OCI-LY7 (cell line): Measurements from ENCODE around the gene RHOT1. TPM values are rescaled to one million over a fixed set of nuclear protein-coding genes. Genes with fewer than 3 reads are reported as not detected.
"Not testable (repeated sequence)": the region's sequence is repeated elsewhere in the genome, so short reads cannot be mapped to it uniquely, and the experiment has no call there.

Experiments
- BruUV-seq: library from RNA; stranded (reverse); fragments of 400-500 nt; replicated peaks from 2 replicates; lab custom pipeline; 2021; lab: Mats Ljungman, UMichigan
- CTCF ChIA-PET: fragments of 300-600 bp; sonication (Branson Sonifier 250); formaldehyde crosslinking; loops from one replicate; lab custom pipeline; 2022; ENCODE audit warnings: antibody characterized with exemption; ENCODE audit not compliant: unreplicated experiment; lab: Charles Lee
- POLR2A ChIA-PET: fragments of 300-600 bp; sonication (Branson Sonifier 250); formaldehyde crosslinking; loops from one replicate; lab custom pipeline; 2022; ENCODE audit warnings: antibody characterized with exemption; lab: Charles Lee
- DNase-seq: peaks from one replicate; pipeline ENCODE4 v3.0.0-alpha.2; 2015; ENCODE audit warnings: low spot score
- H2AFZ ChIP-seq: fragments of 200-600 bp; sonication (generic), shearing (Covaris generic); 2 replicates; pipeline ENCODE4 v1.6.1; 2014; ENCODE audit warnings: mild to moderate bottlenecking, antibody characterized with exemption, low read length, moderate library complexity
- H3K27ac ChIP-seq: fragments of 200-600 bp; sonication (generic); 2 replicates; pipeline ENCODE4 v1.5.1; 2014; ENCODE audit warnings: mixed run types, low read depth, mild to moderate bottlenecking, moderate library complexity, low read length, inconsistent platforms; ENCODE audit not compliant: poor library complexity, severe bottlenecking
- H3K36me3 ChIP-seq: fragments of 200-600 bp; sonication (generic); 2 replicates; pipeline ENCODE4 v1.6.1; 2014; ENCODE audit warnings: mild to moderate bottlenecking, antibody characterized with exemption, low read length, moderate library complexity, mixed read lengths; ENCODE audit not compliant: insufficient read depth
- H3K4me1 ChIP-seq: fragments of 200-600 bp; sonication (generic); 2 replicates; pipeline ENCODE4 v1.5.1; 2014; ENCODE audit warnings: mild to moderate bottlenecking, low read length; ENCODE audit not compliant: insufficient read depth, poor library complexity, severe bottlenecking
- H3K4me2 ChIP-seq: fragments of 200-600 bp; sonication (generic); 2 replicates; pipeline ENCODE4 v1.6.1; 2014; ENCODE audit warnings: mild to moderate bottlenecking, low read length
- H3K4me3 ChIP-seq: fragments of 200-600 bp; sonication (generic); 2 replicates; pipeline ENCODE4 v1.5.1; 2014; ENCODE audit warnings: mild to moderate bottlenecking, low read depth, low read length; ENCODE audit not compliant: poor library complexity, severe bottlenecking
- H3K79me2 ChIP-seq: fragments of 200-600 bp; sonication (generic); 2 replicates; pipeline ENCODE4 v1.6.1; 2016; ENCODE audit warnings: low read depth, mild to moderate bottlenecking, low read length, moderate library complexity, mixed read lengths; ENCODE audit not compliant: insufficient read depth
- H3K9me2 ChIP-seq: fragments of 200-600 bp; sonication (generic); 2 replicates; pipeline ENCODE4 v1.6.1; 2016; ENCODE audit warnings: mild to moderate bottlenecking, low read length, mixed read lengths; ENCODE audit not compliant: insufficient read depth
- H3K9me3 ChIP-seq: fragments of 200-600 bp; sonication (generic); 2 replicates; pipeline ENCODE4 v1.6.1; 2014; ENCODE audit warnings: mild to moderate bottlenecking, mixed run types, low read length, mixed read lengths
- H4K20me1 ChIP-seq: fragments of 200-600 bp; sonication (generic); 2 replicates; pipeline ENCODE4 v1.6.1; 2014; ENCODE audit warnings: mild to moderate bottlenecking, antibody characterized with exemption, low read length, moderate library complexity, mixed read lengths; ENCODE audit not compliant: insufficient read depth
- EZH2phosphoT487 ChIP-seq: fragments of 200-600 bp; sonication (generic); IDR thresholded peaks from 2 replicates; pipeline ENCODE4 v1.6.1; 2018; ENCODE audit warnings: low read depth, borderline replicate concordance, mild to moderate bottlenecking, mixed run types, antibody characterized with exemption, low read length, moderate library complexity, mixed read lengths
- intact Hi-C: fragments of 100-400 bp; cut with micrococcal nuclease; formaldehyde crosslinking; loops from one replicate; pipeline ENCODE4 v1.10.0; 2022; ENCODE audit not compliant: unreplicated experiment
- total RNA-seq, 2 experiments: library from RNA; depleted of rRNA in 1 of 2; stranded (reverse); fragments of >200 nt in 1 of 2; shearing (Covaris generic) in 1 of 2; gene quantifications; 2 replicates each; pipeline ENCODE4 v1.2.3, GENCODE V29; 2014 to 2022
- TF ChIP-seq, protein P1 (sequence below): fragments of 200-600 bp; sonication (generic); conservative IDR thresholded peaks from 2 replicates; pipeline ENCODE4 v1.5.1; 2014; ENCODE audit warnings: mild to moderate bottlenecking, antibody characterized with exemption, low read length, moderate library complexity, mixed read lengths

Gene RHOT1
- total RNA-seq, 2 experiments from 2014 or later = 19.4 to 24.2 TPM

DNA sequence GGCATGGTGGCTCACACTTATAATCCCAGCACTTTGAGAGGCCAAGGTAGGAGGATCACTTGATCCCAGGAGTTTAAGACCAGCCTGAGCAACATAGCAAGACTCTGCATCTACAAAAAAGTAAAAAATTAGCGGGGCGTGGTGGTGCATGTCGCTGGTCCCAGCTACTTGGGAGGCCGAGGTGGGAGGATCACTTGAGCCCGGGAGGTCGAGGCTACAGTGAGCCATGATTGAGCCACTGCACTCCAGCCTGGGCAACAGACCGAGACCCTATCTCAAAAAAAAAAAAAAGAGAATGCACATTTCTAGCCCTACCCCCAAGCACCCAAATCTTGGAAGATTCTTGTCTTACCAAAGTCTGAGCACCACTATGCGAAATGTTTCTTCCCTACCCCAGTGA, 15.6 kb upstream of the RHOT1 start:
- BruUV-seq = no TSS peak
- H3K79me2 ChIP-seq = no peaks in the 10 kb centered on the region
- H3K9me3 ChIP-seq = no peaks in the 10 kb centered on the region
- ChIA-PET CTCF (no interaction called here), POLR2A (interaction anchor here (1.2 kb wide), 1 partner anchor 18 kb away, joined by 5 read pairs; no protein-coding TSS in a partner anchor)
- H2AFZ ChIP-seq = peak overlapping the region; percentile 95
- intact Hi-C loops = no loop called here
- peak overlapping the region; percentile 70 for H3K4me3 ChIP-seq
- peak overlapping the region; percentile 84 for H3K4me2 ChIP-seq
- H3K36me3 ChIP-seq = no peaks in the 10 kb centered on the region
- H3K9me2 ChIP-seq = no peaks in the 10 kb centered on the region
- DNase-seq = no peak
- TF ChIP-seq, protein P1, sequence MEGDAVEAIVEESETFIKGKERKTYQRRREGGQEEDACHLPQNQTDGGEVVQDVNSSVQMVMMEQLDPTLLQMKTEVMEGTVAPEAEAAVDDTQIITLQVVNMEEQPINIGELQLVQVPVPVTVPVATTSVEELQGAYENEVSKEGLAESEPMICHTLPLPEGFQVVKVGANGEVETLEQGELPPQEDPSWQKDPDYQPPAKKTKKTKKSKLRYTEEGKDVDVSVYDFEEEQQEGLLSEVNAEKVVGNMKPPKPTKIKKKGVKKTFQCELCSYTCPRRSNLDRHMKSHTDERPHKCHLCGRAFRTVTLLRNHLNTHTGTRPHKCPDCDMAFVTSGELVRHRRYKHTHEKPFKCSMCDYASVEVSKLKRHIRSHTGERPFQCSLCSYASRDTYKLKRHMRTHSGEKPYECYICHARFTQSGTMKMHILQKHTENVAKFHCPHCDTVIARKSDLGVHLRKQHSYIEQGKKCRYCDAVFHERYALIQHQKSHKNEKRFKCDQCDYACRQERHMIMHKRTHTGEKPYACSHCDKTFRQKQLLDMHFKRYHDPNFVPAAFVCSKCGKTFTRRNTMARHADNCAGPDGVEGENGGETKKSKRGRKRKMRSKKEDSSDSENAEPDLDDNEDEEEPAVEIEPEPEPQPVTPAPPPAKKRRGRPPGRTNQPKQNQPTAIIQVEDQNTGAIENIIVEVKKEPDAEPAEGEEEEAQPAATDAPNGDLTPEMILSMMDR = no peak
- no peak for TF ChIP-seq EZH2phosphoT487
- peaks cover 12% of the 10 kb centered on the region for H3K4me1 ChIP-seq
- H4K20me1 ChIP-seq = no peaks in the 10 kb centered on the region
- H3K27ac ChIP-seq = no peak overlapping the region

DNA sequence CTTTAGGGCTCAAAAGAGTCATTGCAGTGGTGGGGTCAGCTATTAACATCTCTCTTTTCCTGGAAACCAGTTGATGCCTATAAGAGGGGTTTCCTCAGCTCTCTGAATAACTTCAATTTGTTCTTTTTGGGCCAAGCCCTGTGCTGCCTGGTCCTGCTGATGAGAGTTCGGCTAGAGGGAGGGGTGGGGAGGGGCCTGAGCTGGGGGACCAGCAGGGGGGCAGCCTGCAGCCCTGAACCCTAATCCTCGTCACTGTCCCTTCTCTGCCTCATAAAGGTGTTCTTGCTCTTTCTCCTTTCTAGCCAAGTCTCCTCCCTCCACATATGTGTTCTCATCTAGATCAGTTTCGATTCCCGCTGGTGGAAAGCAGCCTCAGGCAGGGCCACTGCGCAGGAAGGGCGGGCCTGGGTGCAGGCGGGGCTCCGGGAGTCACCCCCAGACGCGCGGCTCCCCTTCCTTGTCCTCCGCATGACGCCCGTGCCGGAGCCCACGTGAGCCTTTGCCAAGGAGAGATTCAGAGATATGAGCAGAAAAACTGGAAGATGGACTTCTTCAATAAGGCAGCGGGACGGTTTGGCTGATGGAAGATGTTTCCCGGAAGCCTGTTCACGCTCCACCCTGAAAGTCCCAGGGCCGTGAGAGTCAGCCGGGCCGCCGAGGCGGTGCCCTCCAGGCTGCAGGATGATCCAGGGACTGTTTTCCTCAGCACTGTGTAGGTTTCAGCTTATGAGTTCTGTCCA, 15.0 kb upstream of the RHOT1 start:
- BruUV-seq = no TSS peak

DNA sequence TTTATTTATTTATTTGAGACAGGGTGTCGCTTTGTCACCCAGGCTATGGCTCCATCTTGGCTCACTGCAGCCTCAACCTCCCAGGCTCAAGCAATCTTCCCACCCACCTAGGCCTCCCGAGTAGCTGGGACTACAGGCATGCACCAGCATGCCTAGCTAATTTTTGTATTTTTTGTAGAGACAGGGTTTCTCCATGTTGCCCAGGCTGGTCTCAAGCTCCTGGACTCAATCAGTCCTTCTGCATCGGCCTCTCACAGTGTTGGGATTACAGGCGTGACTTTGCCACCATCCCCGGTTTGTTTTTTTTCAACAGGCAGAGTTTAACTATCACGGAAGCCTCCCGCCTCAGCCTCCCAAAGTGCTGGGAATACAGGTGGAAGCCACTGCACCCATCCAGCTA, 13.8 kb upstream of the RHOT1 start:
- H3K27ac ChIP-seq, H3K79me2 ChIP-seq, DNase-seq, H3K36me3 ChIP-seq, H3K9me2 ChIP-seq, H4K20me1 ChIP-seq, BruUV-seq, intact Hi-C loops, H3K9me3 ChIP-seq: not testable (repeated sequence)
- H3K4me1 ChIP-seq = peaks cover 12% of the 10 kb centered on the region
- peak overlapping the region; percentile 84 for H3K4me2 ChIP-seq
- peak overlapping the region; percentile 70 for H3K4me3 ChIP-seq
- ChIA-PET CTCF (interaction anchor here (1.1 kb wide), 1 partner anchor 10 kb away, joined by 4 read pairs; no protein-coding TSS in a partner anchor), POLR2A (interaction anchor here (0.6 to 2.3 kb wide), 4 partner anchors 11 to 412 kb away, joined by 3 to 13 read pairs (median 4); no protein-coding TSS in a partner anchor)
- H2AFZ ChIP-seq = peak overlapping the region; percentile 95; the same call in 1 of the 2 replicates

More for the DNA sequence above, 15.0 kb upstream of the RHOT1 start:
- H3K4me2 ChIP-seq = peak overlapping the region; percentile 84
- peak overlapping the region; percentile 28 for H3K27ac ChIP-seq
- H3K79me2 ChIP-seq = no peaks in the 10 kb centered on the region
- CTCF ChIA-PET = interaction anchor here (1.1 kb wide), 1 partner anchor 11 kb away, joined by 4 read pairs; no protein-coding TSS in a partner anchor
- TF ChIP-seq EZH2phosphoT487 = no peak
- TF ChIP-seq, protein P1 = no peak
- intact Hi-C loops = no loop called here
- H4K20me1 ChIP-seq = no peaks in the 10 kb centered on the region
- H3K4me1 ChIP-seq = peaks cover 12% of the 10 kb centered on the region
- peak overlapping the region; percentile 70 for H3K4me3 ChIP-seq
- H3K9me3 ChIP-seq = no peaks in the 10 kb centered on the region
- POLR2A ChIA-PET = interaction anchor here (1.2 to 2.3 kb wide), 2 partner anchors 12 to 18 kb away, joined by 5 to 13 read pairs; no protein-coding TSS in a partner anchor
- peak overlapping the region; percentile 95 for H2AFZ ChIP-seq
- peak; percentile 64 for DNase-seq
- no peaks in the 10 kb centered on the region for H3K9me2 ChIP-seq
- no peaks in the 10 kb centered on the region for H3K36me3 ChIP-seq
